ENCODE results near the gene PCNX3.
"Not testable (repeated sequence)": the region's sequence is repeated elsewhere in the genome, so short reads cannot be mapped to it uniquely, and the experiment has no call there.

Gene PCNX3

DNA sequence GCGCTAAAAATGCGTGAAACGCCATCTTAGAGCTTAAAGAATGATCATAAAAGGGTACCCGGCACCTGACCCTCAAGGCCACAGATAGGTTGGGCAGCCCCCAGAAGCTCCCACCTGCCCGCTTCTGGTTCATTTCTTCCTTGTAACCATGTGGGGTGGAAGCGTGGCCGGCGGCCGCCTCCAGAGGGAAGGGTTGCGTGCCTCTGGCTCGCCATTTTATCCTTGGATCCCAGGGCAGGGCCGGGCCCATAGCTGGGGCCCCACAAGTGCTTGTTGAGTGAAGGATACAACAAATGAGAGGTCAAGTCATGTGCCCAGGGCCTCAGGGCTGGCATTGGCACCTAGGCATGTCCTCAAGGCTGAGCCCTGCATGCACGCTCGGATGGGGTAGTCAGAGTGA is 5.9 kb downstream of the PCNX3 start:
- no peak for DNase-seq

DNA sequence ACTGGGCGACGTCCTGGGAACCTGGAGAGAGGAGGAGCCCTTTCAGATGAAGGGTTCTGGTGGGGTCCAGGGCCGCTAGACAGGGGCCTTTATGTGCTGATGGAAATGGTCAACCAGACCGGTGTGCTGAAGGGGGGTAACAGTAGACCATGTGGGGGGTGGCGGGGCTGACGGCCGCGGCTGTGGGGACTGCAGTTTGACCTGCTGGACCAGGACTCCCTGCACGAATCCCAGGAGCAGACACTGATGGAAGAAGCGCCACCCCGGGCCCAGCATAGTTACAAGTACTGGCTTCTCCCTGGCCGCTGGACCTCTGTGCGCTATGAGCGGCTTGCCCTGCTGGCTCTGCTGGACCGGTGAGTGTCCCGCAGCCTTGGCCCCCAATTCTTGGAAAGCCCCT is 6.4 kb downstream of the PCNX3 start:
- no peak for DNase-seq

DNA sequence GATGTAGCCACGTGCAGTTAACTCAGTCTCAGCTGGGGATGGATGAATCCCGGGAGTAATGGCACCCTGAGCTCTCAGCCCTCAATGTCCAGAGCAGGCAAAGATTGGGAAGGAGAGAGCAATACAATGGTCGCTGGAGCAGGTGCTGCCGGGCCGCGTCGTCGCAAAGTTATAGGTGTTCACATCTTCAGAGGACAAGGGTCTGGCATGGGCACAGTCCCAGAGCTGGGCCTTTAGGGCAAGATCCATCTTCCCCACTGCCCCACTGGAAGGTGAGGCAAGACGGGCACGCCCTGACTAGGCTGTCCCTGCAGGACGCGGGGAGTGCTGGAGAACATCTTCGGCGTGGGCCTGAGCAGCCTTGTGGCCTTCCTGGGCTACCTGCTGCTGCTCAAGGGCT is 7.6 kb downstream of the PCNX3 start:
- DNase-seq, result no peak

DNA sequence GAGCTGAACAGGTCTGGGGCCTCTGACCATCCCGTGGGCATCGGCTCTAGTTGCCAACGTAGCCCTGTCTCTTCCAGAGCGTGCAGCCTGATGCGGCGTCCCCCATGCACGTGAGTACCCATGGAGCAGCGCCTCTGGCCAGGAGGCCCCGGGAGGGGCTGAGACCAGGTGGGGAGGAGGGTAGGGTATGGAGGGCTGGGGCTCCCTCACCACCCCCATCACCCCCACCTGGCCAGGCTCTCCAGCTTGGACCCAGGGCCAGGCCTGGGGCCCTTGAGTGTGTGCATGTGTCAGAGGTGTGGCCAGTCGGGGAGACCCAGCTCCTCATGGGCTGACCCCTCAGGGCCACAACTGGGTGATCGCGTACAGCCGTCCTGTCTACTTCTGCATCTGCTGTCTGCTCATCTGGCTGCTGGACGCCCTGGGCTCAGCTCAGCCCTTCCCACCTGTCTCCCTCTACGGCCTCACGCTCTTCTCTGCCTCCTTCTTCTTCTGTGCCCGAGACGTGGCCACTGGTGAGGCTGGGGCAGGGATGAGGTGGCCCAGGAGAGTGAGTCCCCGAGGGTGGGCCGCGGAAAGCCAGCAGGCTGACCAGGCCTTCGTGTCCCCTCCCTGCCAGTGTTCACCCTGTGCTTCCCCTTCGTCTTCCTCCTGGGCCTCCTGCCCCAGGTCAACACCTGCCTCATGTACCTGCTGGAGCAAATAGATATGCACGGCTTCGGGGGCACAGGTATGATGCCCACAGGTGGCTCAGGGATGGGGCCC is 8.5 kb downstream of the PCNX3 start:
- no peak for DNase-seq

DNA sequence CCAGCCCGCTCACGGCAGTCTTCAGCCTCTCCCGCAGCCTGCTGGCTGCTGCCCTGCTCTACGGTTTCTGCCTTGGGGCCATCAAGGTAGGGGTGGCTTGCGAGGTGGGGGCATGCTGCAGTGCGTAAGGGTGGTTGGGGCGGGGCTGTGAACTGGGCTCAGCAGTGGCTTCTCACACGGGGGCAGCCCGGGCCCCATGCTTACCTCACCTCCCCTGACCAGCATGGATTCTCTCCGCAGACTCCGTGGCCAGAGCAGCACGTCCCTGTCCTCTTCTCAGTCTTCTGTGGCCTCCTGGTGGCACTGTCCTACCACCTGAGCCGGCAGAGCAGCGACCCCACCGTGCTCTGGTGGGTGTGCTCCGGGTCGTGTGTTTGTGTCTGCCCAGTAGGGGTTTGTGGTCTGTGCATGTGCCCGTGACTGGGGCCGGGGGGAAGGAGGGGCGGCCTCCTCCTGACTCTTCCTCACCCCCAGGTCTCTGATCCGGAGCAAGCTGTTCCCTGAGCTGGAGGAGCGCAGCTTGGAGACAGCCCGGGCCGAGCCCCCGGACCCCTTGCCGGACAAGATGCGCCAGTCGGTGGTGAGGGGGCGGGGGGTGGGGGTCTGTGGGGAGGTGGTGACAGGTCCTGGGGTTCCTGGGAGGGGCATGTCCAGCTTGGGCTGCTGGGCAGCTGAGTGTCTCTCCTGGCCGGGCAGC is 9.5 kb downstream of the PCNX3 start:
- DNase-seq, result no peak

DNA sequence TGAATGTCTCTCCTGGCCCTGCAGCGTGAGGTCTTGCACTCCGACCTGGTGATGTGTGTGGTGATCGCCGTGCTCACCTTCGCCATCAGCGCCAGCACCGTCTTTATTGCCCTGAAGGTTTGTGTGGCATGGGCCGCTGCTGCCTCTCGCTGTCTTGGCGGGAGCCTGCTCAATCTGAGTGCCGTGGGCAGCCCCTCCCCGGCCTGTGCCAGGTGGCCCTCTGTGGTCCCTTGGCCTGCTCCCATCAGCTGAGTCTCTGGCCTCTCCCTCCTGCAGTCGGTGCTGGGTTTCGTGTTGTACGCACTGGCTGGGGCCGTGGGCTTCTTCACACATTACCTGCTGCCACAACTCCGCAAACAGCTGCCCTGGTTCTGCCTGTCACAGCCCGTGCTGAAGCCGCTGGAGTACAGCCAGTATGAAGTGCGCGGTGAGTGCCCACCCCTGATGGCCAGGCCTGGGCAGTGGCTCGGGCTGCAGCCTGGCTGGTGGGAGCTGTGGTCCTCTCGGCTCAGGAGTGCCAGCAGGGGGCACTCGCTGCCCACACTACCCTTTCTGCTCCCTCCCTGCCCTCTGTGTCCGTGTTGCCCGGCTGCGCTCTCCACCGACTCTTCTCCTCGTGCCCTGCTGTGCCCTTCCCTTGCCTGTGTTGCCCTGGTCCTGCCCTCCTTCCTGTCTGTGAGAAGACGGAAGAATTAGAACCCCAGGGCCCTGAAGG is 10.2 kb downstream of the PCNX3 start:
- no peak for DNase-seq

DNA sequence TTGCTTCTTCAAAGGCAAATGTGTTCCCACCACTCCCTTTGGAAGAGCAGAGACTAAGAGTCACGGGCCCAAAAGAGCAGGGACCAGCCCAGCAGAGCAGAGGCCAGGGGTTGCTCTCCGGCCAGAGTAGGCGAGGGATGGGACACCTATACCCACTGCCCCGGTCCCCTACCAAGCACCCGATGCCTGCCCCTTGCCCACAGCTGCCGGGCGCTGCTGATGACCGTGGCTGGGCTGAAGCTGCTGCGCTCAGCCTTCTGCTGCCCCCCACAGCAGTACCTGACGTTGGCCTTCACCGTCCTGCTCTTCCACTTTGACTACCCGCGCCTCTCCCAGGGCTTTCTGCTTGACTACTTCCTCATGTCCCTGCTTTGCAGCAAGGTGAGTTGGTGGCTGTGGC is 11.6 kb downstream of the PCNX3 start:
- DNase-seq, result no peak

DNA sequence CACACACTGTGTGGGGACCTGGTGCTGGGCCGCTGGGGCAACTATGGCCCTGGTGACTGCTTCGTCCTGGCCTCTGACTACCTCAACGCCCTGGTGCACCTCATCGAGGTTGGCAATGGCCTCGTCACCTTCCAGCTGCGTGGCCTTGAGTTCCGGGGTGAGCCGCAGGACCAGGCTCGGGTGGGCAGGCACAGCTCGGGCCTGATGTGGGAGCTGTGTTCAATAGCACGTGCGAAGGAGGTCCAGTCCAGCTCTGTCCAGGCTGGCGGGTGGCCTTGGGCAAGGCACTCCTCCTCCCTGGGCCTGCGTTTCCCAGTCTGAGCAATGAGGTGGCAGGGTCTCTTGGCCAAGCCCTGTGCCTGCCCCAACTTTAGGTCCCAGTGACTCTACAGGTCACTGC is 14.0 kb downstream of the PCNX3 start:
- DNase-seq, result no peak

DNA sequence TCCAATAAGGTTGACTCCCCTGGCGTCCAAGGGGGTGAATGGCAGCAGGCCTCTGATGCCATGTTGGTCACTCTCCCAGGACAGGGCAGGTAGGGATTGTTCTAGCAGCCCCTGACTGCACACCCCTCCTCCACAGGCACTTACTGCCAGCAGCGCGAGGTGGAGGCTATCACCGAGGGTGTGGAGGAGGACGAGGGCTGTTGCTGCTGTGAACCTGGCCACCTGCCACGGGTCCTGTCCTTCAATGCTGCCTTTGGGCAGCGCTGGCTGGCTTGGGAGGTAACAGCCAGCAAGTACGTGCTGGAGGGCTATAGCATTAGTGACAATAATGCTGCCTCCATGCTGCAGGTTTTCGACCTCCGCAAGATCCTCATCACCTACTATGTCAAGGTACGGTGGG is 14.6 kb downstream of the PCNX3 start:
- DNase-seq, result no peak

DNA sequence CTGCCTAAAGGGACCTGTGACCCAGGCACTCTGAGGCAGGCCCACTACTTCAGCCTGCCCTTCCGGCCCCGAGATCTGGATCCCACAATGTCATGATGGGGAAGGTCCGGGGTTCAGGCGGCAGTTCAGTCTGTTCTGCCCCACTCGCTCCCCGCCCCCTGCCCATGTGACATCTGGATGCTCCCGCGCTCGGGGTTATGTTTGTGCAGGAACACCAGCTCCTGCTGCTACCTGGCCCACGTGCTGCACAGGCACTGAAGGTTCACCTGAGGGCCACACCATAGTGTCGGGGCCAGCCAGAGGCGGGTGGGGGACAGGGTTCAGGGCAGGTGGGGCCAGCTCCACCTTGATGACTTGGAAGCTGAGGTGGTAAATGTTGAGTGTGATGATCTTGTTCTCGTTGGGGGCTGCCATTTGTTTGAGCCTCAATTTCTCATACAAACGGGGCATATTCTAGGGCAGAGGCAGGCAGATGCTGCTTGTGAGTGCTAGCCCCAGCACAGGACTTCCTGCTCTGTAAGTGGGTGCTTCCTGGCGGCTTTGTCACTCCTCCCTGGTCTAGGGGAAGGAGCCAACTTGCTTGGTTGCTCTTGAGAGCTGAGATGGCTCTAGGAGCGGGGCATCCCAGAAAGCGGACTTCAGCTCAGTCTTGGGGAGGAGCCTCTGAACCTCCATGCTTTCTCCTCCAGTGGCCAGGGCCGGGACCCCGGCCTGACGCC is 18.0 kb downstream of the PCNX3 start:
- DNase-seq, result no peak

DNA sequence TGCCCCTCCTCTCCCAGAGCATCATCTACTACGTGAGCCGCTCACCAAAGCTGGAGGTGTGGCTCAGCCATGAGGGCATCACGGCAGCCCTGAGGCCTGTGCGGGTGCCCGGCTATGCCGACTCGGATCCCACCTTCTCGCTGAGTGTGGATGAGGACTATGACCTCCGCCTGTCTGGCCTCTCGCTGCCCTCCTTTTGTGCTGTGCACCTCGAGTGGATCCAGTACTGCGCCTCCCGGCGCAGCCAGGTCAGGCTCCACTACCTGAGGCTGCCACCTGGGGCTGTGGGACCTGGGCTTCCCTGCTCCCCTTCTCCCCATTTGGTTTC is 18.5 kb downstream of the PCNX3 start:
- no peak for DNase-seq

DNA sequence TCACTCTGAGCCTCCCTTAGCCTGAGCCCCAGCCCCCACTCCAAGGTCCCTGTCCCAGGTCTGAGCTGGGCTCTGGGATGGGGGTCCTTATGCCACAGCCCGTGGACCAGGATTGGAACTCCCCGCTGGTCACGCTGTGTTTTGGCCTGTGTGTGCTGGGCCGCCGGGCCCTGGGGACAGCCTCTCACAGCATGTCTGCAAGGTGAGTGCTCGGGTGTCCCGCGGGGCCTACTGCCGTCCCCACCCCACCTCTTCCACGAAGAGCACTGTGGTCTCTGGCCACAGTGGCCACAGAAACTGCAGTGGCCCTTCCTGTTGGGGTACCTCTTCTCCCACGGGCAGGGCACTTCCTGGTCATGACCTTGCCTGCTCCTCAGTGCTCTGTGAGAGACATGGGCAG is 18.9 kb downstream of the PCNX3 start:
- DNase-seq, result no peak

DNA sequence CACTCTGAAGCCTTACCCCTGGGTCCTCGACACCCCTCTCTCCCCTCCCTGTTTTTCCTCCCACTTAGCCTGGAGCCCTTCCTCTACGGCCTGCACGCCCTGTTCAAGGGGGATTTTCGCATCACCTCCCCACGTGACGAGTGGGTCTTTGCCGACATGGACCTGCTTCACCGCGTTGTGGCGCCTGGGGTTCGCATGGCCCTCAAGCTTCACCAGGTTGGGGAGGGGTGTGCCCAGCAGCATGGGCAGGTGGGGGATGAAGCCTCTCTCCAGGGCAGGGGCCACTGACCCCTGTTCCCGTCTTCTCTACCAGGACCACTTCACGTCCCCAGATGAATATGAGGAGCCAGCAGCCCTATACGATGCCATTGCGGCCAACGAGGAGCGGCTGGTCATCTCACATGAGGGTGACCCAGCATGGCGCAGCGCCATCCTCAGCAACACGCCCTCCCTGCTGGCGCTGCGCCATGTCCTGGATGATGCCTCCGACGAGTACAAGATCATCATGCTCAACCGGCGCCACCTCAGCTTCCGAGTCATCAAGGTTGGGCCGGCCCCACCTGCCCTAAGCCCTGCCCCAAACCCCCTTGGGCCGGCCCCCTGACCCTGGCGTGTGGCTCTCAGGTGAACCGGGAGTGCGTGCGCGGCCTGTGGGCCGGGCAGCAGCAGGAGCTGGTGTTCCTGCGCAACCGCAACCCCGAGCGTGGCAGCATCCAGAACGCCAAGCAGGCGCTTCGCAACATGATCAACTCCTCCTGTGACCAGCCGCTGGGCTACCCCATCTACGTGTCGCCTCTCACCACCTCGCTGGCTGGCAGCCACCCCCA is 19.5 kb downstream of the PCNX3 start:
- no peak for DNase-seq

DNA sequence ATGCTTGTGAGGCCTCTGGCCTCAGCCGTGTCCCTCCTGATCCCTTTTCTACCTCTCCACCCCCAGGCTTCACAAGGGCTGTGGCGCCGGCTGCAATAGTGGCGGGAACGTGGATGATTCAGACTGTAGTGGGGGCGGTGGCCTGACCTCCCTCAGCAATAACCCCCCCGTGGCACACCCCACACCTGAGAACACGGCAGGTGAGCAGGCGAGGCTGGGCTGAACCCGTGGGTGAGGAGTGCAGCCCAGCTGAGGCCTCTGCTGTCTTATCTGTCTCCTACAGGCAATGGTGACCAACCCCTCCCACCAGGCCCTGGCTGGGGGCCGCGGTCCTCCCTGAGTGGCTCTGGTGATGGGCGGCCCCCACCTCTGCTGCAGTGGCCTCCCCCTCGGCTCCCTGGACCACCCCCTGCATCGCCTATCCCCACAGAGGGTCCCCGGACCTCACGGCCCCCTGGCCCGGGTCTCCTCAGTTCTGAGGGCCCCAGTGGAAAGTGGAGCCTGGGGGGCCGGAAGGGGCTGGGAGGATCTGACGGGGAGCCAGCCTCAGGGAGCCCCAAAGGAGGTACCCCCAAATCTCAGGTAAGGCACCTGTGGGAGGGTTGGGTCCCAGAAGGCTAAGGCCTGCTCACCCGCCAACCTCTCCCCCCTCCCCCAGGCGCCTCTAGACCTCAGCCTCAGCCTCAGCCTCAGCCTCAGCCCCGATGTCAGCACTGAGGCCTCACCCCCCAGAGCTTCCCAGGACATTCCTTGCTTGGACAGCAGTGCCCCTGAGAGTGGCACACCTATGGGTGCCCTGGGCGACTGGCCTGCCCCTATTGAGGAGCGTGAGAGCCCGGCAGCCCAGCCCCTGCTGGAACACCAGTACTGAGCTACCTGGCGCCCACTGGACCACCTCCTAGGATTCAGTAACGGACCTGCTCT is 20.8 kb downstream of the PCNX3 start:
- no peak for DNase-seq

DNA sequence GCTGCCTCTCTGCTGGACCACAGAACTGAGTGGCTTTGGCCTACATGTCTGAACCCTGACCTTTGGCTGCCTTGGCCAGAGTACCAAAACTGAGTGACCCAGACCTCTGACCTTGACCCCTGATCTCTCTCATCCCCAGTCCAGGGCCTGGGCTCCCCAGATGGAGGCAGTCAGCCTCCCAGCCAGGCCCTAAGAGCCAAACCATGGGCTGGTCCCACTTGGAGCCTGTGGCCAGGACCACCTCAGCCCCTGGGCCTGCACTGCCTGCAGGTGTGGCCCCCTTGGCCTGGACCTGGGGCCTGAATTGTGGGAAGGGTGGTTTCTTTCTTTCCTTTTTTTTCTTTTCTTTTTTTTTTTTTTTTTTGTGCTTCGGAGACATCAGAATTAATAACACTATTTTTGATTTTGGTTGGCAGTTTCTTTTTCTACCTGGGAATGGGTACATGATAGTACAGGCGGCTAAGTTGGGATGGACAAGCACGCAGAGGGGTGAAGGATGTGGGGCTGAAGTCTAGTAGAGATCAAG is 21.5 kb downstream of the PCNX3 start:
- no peak for DNase-seq

DNA sequence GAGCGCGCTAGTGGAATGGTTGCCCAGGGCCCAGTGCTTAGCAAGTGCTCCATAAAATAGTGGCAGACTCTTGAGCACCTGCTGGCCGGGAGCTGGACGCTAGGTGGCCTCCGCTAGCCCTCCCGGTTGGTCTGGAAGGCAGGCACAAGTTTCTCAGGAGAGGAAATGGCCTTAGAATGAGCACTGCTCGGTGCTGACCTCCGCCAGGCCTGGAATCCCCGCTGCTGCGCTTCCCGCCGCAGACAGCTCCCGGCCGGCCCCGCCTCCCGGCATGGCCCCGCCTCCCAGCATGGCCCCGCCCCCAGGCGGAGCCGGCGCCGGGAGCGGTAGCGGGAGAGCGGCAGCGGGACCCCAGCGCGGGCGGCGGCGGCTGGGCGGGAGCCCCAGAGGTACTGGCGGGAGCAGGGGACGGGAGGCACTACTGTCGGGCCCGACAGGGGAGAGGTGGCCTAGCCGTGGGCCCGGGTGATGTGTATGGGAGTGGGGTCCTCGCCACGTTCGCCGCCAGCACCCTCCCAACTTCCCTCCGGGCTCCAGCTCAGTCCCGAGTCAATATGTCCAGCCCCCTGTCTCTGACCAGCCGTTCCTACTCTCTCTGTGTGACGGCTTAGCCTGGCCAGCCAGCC is 22.3 kb downstream of the PCNX3 start, which contains the start of gene SIPA1:
TSS of gene SIPA1 (plus strand) at position 308 of the 626 bp plus-strand sequence. CDS start 2,821 bp downstream, outside the sequence.
- peak; percentile 87 for DNase-seq

DNA sequence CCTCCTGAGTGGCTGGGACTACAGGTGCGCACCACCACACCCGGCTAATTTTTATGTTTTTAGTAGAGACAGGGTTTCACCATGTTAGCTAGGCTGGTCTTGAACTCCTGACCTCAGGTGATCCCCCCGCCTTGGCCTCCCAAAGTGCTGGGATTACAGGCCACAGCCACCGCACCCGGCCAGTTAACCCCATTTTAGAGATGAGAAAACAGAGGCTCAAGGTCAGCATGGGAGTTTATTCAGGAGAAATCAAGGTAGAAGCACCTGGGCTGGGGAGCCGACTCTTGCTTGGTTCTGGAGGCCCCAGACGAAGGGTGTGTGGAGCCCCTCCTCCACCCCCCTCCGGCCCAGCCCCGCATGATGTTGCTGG is 23.6 kb downstream of the PCNX3 start:
- not testable (repeated sequence) for DNase-seq

DNA sequence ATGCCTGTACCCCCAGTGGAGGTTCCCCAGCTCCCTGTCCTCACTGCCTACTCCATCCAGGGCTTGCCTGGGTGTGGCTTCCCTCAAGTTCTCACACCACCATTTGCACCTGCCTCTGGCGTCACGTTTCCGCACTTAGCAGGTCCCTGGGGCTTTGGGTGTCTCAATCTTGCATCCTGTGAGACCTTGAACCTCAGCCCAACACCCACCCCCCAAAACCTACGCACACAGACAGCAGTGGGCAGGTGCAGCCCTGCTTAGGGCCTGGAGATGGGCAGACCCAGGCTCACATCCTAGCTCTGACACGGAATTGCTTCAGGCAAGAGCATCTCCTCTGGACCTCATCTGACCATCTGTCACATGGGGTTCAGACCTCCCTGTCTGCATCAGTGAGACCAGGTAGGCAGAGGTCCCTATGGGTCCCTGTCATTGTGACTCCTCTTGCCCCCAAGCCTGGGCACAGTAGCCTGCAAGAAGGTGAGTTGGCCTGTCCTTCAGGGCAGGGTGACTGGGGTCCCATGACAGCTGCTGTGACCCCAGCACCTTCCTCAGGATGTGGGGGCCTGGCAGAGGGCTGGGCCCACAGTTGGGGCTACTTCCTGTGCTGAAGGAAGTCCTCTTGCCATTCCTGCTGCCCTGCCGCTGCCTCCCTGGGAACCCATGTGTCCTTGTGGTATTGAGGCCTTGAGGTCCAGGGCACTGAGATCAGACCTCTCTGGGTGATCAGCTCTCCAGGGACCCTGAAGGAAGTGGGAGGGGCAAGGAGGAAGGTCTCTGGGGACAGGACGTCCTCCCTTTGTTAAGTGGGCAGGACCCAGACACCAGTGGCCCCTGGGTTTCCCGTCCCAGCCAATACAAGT is 24.3 kb downstream of the PCNX3 start:
- DNase-seq, result peak; percentile 69

DNA sequence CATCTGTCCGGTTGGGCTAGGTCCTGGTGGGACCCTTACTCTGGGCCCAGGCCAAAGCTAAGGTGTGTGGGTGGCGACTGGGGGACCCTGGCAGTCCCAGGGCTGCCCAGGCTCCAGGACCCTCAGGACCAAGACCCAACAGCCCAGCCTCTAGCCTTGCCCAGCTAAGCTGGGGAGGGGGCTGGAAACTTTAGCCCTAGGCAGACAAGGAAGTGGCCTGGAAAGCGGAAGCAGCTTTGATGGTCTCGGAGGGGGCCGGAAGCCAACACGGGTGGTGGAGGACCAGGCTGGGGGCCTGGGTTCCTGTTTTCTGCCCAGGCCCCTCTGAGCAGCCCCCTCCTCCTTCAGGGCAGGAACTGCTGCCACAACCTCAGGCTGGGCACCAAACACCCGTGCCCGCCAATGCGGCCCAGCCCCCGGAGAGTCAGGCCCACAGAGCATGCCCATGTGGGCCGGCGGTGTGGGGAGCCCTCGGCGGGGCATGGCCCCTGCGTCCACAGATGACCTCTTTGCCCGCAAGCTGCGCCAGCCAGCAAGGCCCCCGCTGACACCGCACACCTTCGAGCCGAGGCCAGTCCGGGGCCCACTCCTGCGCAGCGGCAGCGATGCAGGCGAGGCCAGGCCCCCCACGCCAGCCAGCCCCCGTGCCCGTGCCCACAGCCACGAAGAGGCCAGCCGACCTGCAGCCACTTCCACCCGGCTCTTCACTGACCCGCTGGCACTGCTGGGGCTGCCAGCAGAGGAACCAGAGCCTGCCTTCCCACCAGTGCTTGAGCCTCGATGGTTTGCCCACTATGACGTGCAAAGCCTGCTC is 25.1 kb downstream of the PCNX3 start:
- DNase-seq, result peak; percentile 80
